Activated naive CD4-positive, alpha-beta T cell (primary cell): ENCODE data around the gene STX1B.

Experiments used
- DNase-seq, 4 experiments: peaks; one replicate each; lab custom pipeline; 2025; lab: John Stamatoyannopoulos, UW

The STX1B gene

GRCh38 chr16:30996324-30996984 is 14.0 kb downstream of the STX1B start:
- no peak for DNase-seq

DNA sequence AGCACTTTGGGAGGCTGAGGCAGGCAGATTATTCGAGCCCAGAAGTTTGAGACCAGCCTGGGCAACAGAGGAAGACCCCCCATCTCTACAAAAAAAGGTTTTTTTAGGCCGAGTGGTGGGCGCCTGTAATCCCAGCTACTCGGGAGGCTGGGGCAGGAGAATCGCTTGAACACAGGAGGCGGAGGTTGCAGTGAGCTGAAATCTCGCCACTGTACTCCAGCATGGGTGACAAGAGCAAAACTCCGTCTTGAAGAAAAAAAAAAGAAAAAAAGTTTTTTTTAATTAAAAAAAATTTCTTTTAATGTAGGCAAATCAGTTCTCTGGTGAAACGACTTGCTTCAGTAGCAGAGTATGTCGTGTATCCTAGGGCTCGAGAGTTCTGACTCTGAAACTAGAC is 14.5 kb downstream of the STX1B start:
- no peak for DNase-seq

- no peak for DNase-seq
These were observed 17.3 kb downstream of the STX1B start for GRCh38 chr16:30992931-30993816.

- no peak for DNase-seq
These were observed 18.1 kb downstream of the STX1B start for GRCh38 chr16:30992276-30992780.

GRCh38 chr16:30991052-30991451 is 19.4 kb downstream of the STX1B start:
- no peak for DNase-seq

- DNase-seq = no peak
These were observed 20.3 kb downstream of the STX1B start for GRCh38 chr16:30990105-30990504.

GRCh38 chr16:30989469-30990047 is 20.9 kb downstream of the STX1B start:
- DNase-seq = no peak

GRCh38 chr16:30987581-30988190 is 22.8 kb downstream of the STX1B start:
- DNase-seq = no peak

GRCh38 chr16:30986129-30986991 is 24.1 kb downstream of the STX1B start:
- no peak for DNase-seq

GRCh38 chr16:30985401-30986128 is 24.9 kb downstream of the STX1B start:
- no peak for DNase-seq

DNA sequence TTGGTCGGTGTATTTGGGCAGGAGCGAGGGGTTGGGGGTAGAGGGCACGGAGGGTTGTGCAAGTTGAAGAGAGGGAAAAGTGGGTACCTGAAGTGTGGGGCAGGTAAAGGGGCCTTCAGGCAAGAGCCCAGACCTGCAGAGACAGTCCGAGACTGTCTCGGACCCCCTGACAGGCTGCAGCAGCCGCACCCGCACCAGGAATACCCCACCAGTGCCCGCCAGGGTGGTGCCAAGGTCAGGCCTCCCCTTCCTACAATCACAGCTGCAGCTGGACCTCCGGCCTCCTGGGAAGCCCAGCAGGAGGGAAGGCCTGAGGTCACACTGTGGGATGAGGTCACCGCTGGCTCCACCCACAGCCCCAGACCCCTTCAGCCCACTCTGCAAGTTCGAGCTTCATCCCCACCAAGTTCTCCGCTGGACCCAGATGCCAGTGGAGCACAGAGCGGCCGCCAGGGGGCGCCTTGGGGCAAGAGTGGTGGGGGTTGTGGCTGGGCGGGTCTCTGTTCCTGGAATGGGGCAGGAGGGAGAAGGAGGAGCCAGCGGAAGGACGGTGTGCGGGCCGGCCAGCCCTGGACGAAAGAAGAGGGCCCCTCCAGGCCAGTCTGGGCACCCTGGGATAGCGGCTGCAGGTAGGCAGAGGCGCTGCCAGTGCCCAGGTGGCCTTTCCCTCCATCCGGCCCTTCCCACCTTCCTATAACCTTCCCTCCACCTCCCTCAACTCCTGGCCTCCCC is 25.6 kb downstream of the STX1B start, which contains the start of gene HSD3B7:
Gene HSD3B7, plus strand, starts transcription at position 539 of the 732 bp plus-strand sequence. CDS start 452 bp downstream, outside the sequence.
- peak; percentile 51 to 84 (median 78) for DNase-seq

DNA sequence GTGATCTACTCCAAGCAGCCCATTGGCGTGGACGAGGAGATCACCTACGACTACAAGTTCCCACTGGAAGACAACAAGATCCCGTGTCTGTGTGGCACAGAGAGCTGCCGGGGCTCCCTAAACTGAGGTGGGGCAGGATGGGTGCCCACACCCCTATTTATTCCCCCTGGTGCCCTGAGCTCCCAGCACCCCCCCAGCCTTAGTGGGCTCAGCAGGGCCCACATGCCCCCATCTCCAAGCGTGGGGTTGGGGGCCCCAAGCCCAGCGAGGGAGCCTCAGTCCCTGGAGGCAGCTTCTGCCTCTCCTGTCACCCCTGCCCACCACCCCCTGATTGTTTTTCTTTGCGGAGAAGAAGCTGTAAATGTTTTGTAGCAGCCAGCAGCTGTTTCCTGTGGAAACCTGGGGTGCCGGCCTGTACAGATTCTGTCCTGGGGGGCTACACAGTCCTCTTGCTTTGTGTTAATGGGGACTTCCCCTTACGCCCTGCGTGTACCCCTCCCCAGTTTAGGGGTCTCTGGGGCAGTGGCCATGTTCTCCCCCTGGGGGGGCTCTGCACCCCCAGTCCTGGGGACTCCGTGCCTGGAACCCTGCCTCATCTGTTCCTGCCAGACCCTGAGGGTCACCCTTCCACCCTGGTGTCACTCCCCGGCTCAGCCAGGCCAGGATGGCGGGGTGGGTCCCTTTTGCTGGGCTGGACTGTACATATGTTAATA is 26.4 kb downstream of the STX1B start:
- DNase-seq = no peak

DNA sequence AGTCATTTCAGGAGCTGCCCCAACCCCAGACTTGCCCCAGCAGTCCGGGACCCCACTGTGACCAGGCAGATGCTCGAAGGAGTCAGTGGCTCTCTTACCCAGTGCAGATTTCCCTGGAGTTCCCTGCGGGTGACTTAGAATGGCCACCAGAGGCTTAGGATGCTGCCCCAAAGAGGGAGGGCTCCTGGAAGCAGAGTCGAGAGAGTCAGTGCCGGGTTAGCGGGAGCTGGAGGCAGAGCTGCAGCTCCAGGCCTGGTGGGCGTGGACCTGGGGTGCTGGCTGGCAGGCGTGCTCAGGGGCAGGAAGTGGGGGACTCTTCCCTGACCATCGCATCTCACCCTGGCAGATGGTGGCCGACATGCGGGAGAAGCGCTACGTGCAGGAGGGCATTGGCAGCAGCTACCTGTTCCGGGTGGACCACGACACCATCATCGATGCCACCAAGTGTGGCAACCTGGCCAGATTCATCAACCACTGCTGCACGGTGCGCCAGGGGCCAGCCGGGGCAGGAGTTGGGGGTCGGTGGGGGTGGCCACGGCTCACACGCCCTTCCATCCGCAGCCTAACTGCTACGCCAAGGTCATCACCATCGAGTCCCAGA is 27.0 kb downstream of the STX1B start:
- DNase-seq = no peak

GRCh38 chr16:30982548-30983288 is 27.7 kb downstream of the STX1B start:
- DNase-seq = no peak

GRCh38 chr16:30980959-30981358 is 29.5 kb downstream of the STX1B start:
- DNase-seq = no peak

GRCh38 chr16:30980434-30980833 is 30.0 kb downstream of the STX1B start:
- DNase-seq = no peak

DNA sequence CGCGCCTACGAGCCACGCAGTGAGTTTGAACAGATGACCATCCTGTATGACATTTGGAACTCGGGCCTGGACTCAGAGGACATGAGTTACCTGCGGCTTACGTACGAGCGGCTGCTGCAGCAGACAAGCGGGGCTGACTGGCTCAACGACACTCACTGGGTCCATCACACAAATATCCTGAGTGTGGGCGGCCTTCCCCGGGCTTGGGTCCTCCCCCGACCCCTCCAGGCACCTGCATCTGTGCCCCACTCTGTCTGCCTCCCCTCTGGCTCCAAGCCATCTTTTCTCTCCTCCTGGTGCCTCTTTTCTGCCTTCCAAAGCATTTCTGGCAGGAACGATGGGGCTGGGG is 30.4 kb downstream of the STX1B start:
- DNase-seq = no peak
